Hepatocyte (in vitro differentiated cells): ENCODE data around the gene PTPN12. TPM values are rescaled to one million over a fixed set of nuclear protein-coding genes. Genes with fewer than 3 reads are reported as not detected.
"Not testable (repeated sequence)": the region's sequence is repeated elsewhere in the genome, so short reads cannot be mapped to it uniquely, and the experiment has no call there.

ENCODE experiments used
- DNase-seq: peaks from one replicate; pipeline ENCODE4 v3.0.0-alpha.2; 2016; ENCODE audit warnings: low spot score
- H2AFZ ChIP-seq: fragments of 200-600 bp; sonication (generic); 2 replicates; pipeline ENCODE4 v1.6.0; 2016; ENCODE audit warnings: antibody characterized with exemption, mild to moderate bottlenecking
- H3K27ac ChIP-seq: fragments of 200-600 bp; sonication (generic); 2 replicates; pipeline ENCODE4 v1.5.1; 2016; ENCODE audit warnings: mild to moderate bottlenecking
- H3K27me3 ChIP-seq: fragments of 200-600 bp; sonication (generic); 2 replicates; pipeline ENCODE4 v1.6.1; 2016
- H3K36me3 ChIP-seq: fragments of 200-600 bp; sonication (generic); replicated peaks from 2 replicates; pipeline ENCODE4 v1.5.1; 2016; ENCODE audit warnings: low read depth; ENCODE audit not compliant: insufficient read depth
- H3K4me1 ChIP-seq: fragments of 200-600 bp; sonication (generic); 2 replicates; pipeline ENCODE4 v1.5.1; 2016; ENCODE audit warnings: mild to moderate bottlenecking, moderate library complexity; ENCODE audit not compliant: insufficient read depth
- H3K4me2 ChIP-seq: fragments of 200-600 bp; sonication (generic); 2 replicates; pipeline ENCODE4 v1.6.0; 2016
- H3K4me3 ChIP-seq: fragments of 200-600 bp; sonication (generic); 2 replicates; pipeline ENCODE4 v1.5.1; 2016; ENCODE audit warnings: mild to moderate bottlenecking
- H3K79me2 ChIP-seq: fragments of 200-600 bp; sonication (generic); 2 replicates; pipeline ENCODE4 v1.6.0; 2017; ENCODE audit warnings: mild to moderate bottlenecking
- H3K9me2 ChIP-seq: fragments of 200-600 bp; sonication (generic); replicated peaks from 2 replicates; pipeline ENCODE4 v1.6.0; 2017; ENCODE audit warnings: mild to moderate bottlenecking; ENCODE audit not compliant: insufficient read depth
- H3K9me3 ChIP-seq: fragments of 200-600 bp; sonication (generic); 2 replicates; pipeline ENCODE4 v1.5.1; 2016; ENCODE audit warnings: low read depth, mild to moderate bottlenecking
- H4K20me1 ChIP-seq: fragments of 200-600 bp; sonication (generic); 2 replicates; pipeline ENCODE4 v1.6.0; 2016; ENCODE audit warnings: mild to moderate bottlenecking; ENCODE audit not compliant: insufficient read depth, poor library complexity, severe bottlenecking
- CTCF ChIP-seq: fragments of 200-600 bp; sonication (generic); IDR thresholded peaks from 2 replicates; pipeline ENCODE4 v1.5.1; 2016; ENCODE audit warnings: antibody characterized with exemption, mild to moderate bottlenecking; ENCODE audit not compliant: poor library complexity
- EZH2 ChIP-seq: fragments of 200-600 bp; sonication (generic); IDR thresholded peaks from 2 replicates; pipeline ENCODE4 v1.6.1; 2016; ENCODE audit warnings: antibody characterized with exemption, mild to moderate bottlenecking, borderline replicate concordance
- EZH2phosphoT487 ChIP-seq: fragments of 200-600 bp; sonication (generic); IDR thresholded peaks from one replicate; pipeline ENCODE4 v1.6.1; 2018; ENCODE audit warnings: antibody characterized with exemption, mild to moderate bottlenecking, low read depth, moderate library complexity; ENCODE audit not compliant: unreplicated experiment, severe bottlenecking
- WGBS: methylation state at CpG from one replicate; pipeline ENCODE4 v1.1.6; 2016; ENCODE audit warnings: low lambda C conversion rate; ENCODE audit errors: missing lambda C conversion rate; 5-methylcytosine and 5-hydroxymethylcytosine counted together
- polyA plus RNA-seq: library from polyadenylated mRNA; unstranded; fragments of >200 nt; fragmentation: Nextera tagmentation; extraction: Ambion mirVana; gene quantifications from 2 replicates; pipeline ENCODE4 v1.2.1, GENCODE V29; 2016
- total RNA-seq: library from RNA; depleted of rRNA; stranded (reverse); fragments of >200 nt; gene quantifications from 2 replicates; pipeline ENCODE4 v1.2.3, GENCODE V29; 2014

The PTPN12 gene
- total and polyA plus RNA-seq, 2 experiments from 2014 or later: 16.4 to 50.5 TPM

- Histone ChIP-seq H4K20me1 (no peaks in the 10 kb centered on the region), H3K36me3 (no peaks in the 10 kb centered on the region), H3K9me3 (no peaks in the 10 kb centered on the region), H3K4me2 (no peak overlapping the region), H3K27me3 (no peaks in the 10 kb centered on the region), H3K79me2 (no peaks in the 10 kb centered on the region), H3K9me2 (no peaks in the 10 kb centered on the region), H3K4me3 (no peak overlapping the region), H2AFZ (no peak overlapping the region), H3K27ac (no peak overlapping the region), H3K4me1 (peaks cover 13% of the 10 kb centered on the region)
- 99% methylated on average over 6 of the region's 6 CpGs for WGBS
- DNase-seq: no peak
- TF ChIP-seq CTCF: no peak
- no peak for TF ChIP-seq EZH2
- TF ChIP-seq EZH2phosphoT487: no peak
Observed at GRCh38 chr7:77648742-77649338, 111.7 kb downstream of the PTPN12 start.

DNA sequence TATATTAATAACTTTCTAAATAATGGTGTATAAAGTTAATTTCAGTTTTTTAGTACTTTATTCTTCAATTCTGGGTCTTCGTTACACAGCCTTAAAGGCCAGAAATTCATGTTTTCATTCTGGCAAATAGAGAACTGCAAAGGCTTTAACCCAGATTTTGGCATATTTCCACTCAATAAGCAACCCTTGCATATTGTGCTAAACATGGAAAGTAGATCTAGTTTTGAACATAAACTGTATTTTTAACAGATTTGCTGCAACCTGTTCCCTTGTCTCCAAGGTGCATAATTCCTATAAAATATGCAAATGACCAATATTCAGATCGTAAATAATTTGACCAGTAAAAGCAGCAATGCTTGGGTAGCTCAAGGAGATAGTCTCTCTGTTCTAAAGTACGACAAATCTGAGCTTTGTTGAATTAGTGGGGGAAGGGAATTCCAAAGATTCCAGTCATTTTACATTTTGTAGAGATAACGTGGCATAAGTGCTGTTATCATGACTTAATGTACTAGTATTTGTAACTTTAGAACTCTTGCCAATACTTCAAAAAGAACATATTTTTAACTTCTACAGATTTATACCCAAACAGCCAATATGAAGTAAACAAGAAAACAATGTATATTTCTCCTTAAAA is 112.7 kb downstream of the PTPN12 start:
- H3K4me1 ChIP-seq: peaks cover 13% of the 10 kb centered on the region
- H3K36me3 ChIP-seq: no peaks in the 10 kb centered on the region
- WGBS: 42% methylated on average over 4 of the region's 4 CpGs
- H3K79me2 ChIP-seq: no peaks in the 10 kb centered on the region
- H3K9me3 ChIP-seq: no peaks in the 10 kb centered on the region
- H3K4me2 ChIP-seq: peak overlapping the region; percentile 31
- H3K27me3 ChIP-seq: no peaks in the 10 kb centered on the region
- no peaks in the 10 kb centered on the region for H3K9me2 ChIP-seq
- no peak overlapping the region for H3K27ac ChIP-seq
- DNase-seq: no peak
- TF ChIP-seq CTCF (no peak), EZH2 (no peak), EZH2phosphoT487 (no peak)
- H2AFZ ChIP-seq: no peak overlapping the region
- H3K4me3 ChIP-seq: no peak overlapping the region
- no peaks in the 10 kb centered on the region for H4K20me1 ChIP-seq

- 23% methylated on average over 3 of the region's 3 CpGs for WGBS
- H3K27me3 ChIP-seq: no peaks in the 10 kb centered on the region
- H3K4me1 ChIP-seq: peaks cover 13% of the 10 kb centered on the region
- H3K4me3 ChIP-seq: no peak overlapping the region
- H3K9me2 ChIP-seq: no peaks in the 10 kb centered on the region
- TF ChIP-seq EZH2: no peak
- TF ChIP-seq CTCF: peak; percentile 74
- H2AFZ ChIP-seq: no peak overlapping the region
- no peaks in the 10 kb centered on the region for H3K36me3 ChIP-seq
- peak; percentile 66 for DNase-seq
- H3K4me2 ChIP-seq: no peak overlapping the region
- no peaks in the 10 kb centered on the region for H4K20me1 ChIP-seq
- H3K9me3 ChIP-seq: no peaks in the 10 kb centered on the region
- no peaks in the 10 kb centered on the region for H3K79me2 ChIP-seq
- H3K27ac ChIP-seq: peak overlapping the region; percentile 8
Observed at GRCh38 chr7:77651575-77652162, 114.6 kb downstream of the PTPN12 start.

- H3K4me3 ChIP-seq, H3K9me3 ChIP-seq, H3K27me3 ChIP-seq, H3K4me2 ChIP-seq, H2AFZ ChIP-seq, DNase-seq, H3K9me2 ChIP-seq, H3K36me3 ChIP-seq, H4K20me1 ChIP-seq, H3K79me2 ChIP-seq, H3K27ac ChIP-seq: not testable (repeated sequence)
- 98% methylated on average over 12 of the region's 12 CpGs for WGBS
- H3K4me1 ChIP-seq: peaks cover 13% of the 10 kb centered on the region
Observed at GRCh38 chr7:77652826-77653225, 115.7 kb downstream of the PTPN12 start.
